ENCODE measurements around the gene FEZF2. TPM values are rescaled to one million over a fixed set of nuclear protein-coding genes. Genes with fewer than 3 reads are reported as not detected.

Gene FEZF2
- total RNA-seq, 1 experiment from 2014 or later, result not detected

- no peak for DNase-seq (ENCODE audit: low spot score)
These were observed 474 bp upstream of the FEZF2 start for GRCh38 chr3:62373714-62374333.

GRCh38 chr3:62372621-62373041, 719 bp downstream of the FEZF2 start:
- DNase-seq (ENCODE audit: low spot score), result no peak

- no peak for DNase-seq (ENCODE audit: low spot score)
These were observed 1.4 kb downstream of the FEZF2 start for GRCh38 chr3:62371720-62372591.

GRCh38 chr3:62370858-62371719, 2.3 kb downstream of the FEZF2 start:
- no peak for DNase-seq (ENCODE audit: low spot score)

GRCh38 chr3:62370112-62370857, 3.1 kb downstream of the FEZF2 start:
- no peak for DNase-seq (ENCODE audit: low spot score)

GRCh38 chr3:62369476-62369743, 3.9 kb downstream of the FEZF2 start:
- DNase-seq (ENCODE audit: low spot score), result no peak

GRCh38 chr3:62368705-62369475, 4.5 kb downstream of the FEZF2 start:
- DNase-seq (ENCODE audit: low spot score), result no peak

GRCh38 chr3:62368290-62368704, 5.1 kb downstream of the FEZF2 start:
- DNase-seq (ENCODE audit: low spot score), result no peak

- no peak for DNase-seq (ENCODE audit: low spot score)
These were observed 5.6 kb downstream of the FEZF2 start for GRCh38 chr3:62367763-62368195.

GRCh38 chr3:62366126-62366484, 7.2 kb downstream of the FEZF2 start:
- DNase-seq (ENCODE audit: low spot score), result no peak

- no peak for DNase-seq (ENCODE audit: low spot score)
These were observed 7.8 kb downstream of the FEZF2 start for GRCh38 chr3:62365391-62366125.

GRCh38 chr3:62364191-62364590, 9.2 kb downstream of the FEZF2 start:
- DNase-seq (ENCODE audit: low spot score), result no peak

GRCh38 chr3:62363275-62363674, 10.1 kb downstream of the FEZF2 start:
- DNase-seq (ENCODE audit: low spot score), result no peak

- DNase-seq (ENCODE audit: low spot score), result no peak
These were observed 11.5 kb downstream of the FEZF2 start for GRCh38 chr3:62361824-62362223.

- DNase-seq (ENCODE audit: low spot score), result no peak
These were observed 12.1 kb downstream of the FEZF2 start for GRCh38 chr3:62361261-62361660.

GRCh38 chr3:62359531-62359930, 13.8 kb downstream of the FEZF2 start:
- DNase-seq (ENCODE audit: low spot score), result no peak

- no peak for DNase-seq (ENCODE audit: low spot score)
These were observed 17.0 kb downstream of the FEZF2 start for GRCh38 chr3:62356356-62356755.

GRCh38 chr3:62355703-62356102, 17.6 kb downstream of the FEZF2 start:
- no peak for DNase-seq (ENCODE audit: low spot score)

GRCh38 chr3:62343755-62344154, 29.6 kb downstream of the FEZF2 start:
- no peak for DNase-seq (ENCODE audit: low spot score)

GRCh38 chr3:62335196-62335595, 38.2 kb downstream of the FEZF2 start:
- DNase-seq (ENCODE audit: low spot score), result no peak
